OCI-LY3 (cell line): ENCODE data around the gene THEM4.
"Not testable (repeated sequence)": the region's sequence is repeated elsewhere in the genome, so short reads cannot be mapped to it uniquely, and the experiment has no call there.

Experiments
- H2AFZ ChIP-seq: fragments of 200-600, 300-600 bp; shearing (Covaris generic); 2 replicates; pipeline ENCODE4 v1.6.0; 2014; ENCODE audit warnings: antibody characterized with exemption, low read depth, low read length
- H3K27ac ChIP-seq: fragments of 200-600, 300-600 bp; sonication (generic); 2 replicates; pipeline ENCODE4 v1.5.1; 2014; ENCODE audit warnings: mild to moderate bottlenecking, low read length, moderate library complexity, mixed read lengths
- H3K27me3 ChIP-seq: fragments of 200-600, 300-600 bp; sonication (generic); 2 replicates; pipeline ENCODE4 v1.6.1; 2014; ENCODE audit warnings: low read depth, low read length, mixed read lengths
- H3K36me3 ChIP-seq: fragments of 200-600, 300-600 bp; sonication (generic); replicated peaks from 2 replicates; pipeline ENCODE3; 2014; ENCODE audit warnings: low read depth, low read length, mixed read lengths
- H3K4me1 ChIP-seq: fragments of 300-600, 200-600 bp; sonication (generic); 2 replicates; pipeline ENCODE4 v1.6.1; 2014; ENCODE audit warnings: low read length, mixed read lengths
- H3K4me2 ChIP-seq: fragments of 200-600, 300-600 bp; sonication (generic); 2 replicates; pipeline ENCODE4 v1.6.1; 2014; ENCODE audit warnings: low read length, mixed read lengths
- H3K4me3 ChIP-seq: fragments of 300-600, 200-600 bp; sonication (generic); 2 replicates; pipeline ENCODE4 v1.5.1; 2014; ENCODE audit warnings: antibody characterized with exemption, mild to moderate bottlenecking, low read length, moderate library complexity
- H3K79me2 ChIP-seq: fragments of 300-600, 200-600 bp; shearing (Covaris generic); 2 replicates; pipeline ENCODE4 v1.6.1; 2014; ENCODE audit warnings: mild to moderate bottlenecking, low read length, mixed read lengths
- H3K9ac ChIP-seq: fragments of 300-600, 200-600 bp; shearing (Covaris generic); 2 replicates; pipeline ENCODE4 v1.6.0; 2014; ENCODE audit warnings: mild to moderate bottlenecking, low read length, moderate library complexity
- H3K9me3 ChIP-seq: fragments of 200-600, 300-600 bp; shearing (Covaris generic); 2 replicates; pipeline ENCODE4 v1.6.1; 2014; ENCODE audit warnings: low read length, mixed read lengths; ENCODE audit not compliant: insufficient read depth
- H4K20me1 ChIP-seq: fragments of 200-600, 300-600 bp; sonication (generic); 2 replicates; pipeline ENCODE4 v1.6.1; 2016; ENCODE audit warnings: low read length, mixed read lengths; ENCODE audit not compliant: insufficient read depth
- CTCF ChIP-seq: fragments of 200-600, 300-600 bp; sonication (generic); IDR thresholded peaks from 2 replicates; pipeline ENCODE4 v1.5.1; 2014; ENCODE audit warnings: antibody characterized with exemption, low read length, low read depth
- EZH2phosphoT487 ChIP-seq: fragments of 200-600 bp; shearing (Covaris generic); IDR thresholded peaks from 2 replicates; pipeline ENCODE4 v1.6.1; 2018; ENCODE audit warnings: antibody characterized with exemption, mixed run types, low read depth

Gene THEM4

GRCh38 chr1:151907363-151908139, 1.8 kb downstream of the THEM4 start:
- peaks cover 36% of the 10 kb centered on the region for H3K36me3 ChIP-seq
- TF ChIP-seq CTCF (no peak), EZH2phosphoT487 (no peak)

GRCh38 chr1:151906324-151906645, 3.0 kb downstream of the THEM4 start:
- not testable (repeated sequence) for H3K4me3 ChIP-seq, H3K4me2 ChIP-seq, H3K27me3 ChIP-seq, H3K9me3 ChIP-seq, H3K27ac ChIP-seq, H3K9ac ChIP-seq, H2AFZ ChIP-seq
- Histone ChIP-seq H3K36me3 (peaks cover 46% of the 10 kb centered on the region), H3K4me1 (peaks cover 16% of the 10 kb centered on the region), H4K20me1 (peaks cover 28% of the 10 kb centered on the region), H3K79me2 (peaks cover 86% of the 10 kb centered on the region)

More at GRCh38 chr1:151907363-151908139, 1.8 kb downstream of the THEM4 start:
- H3K27me3 ChIP-seq = no peaks in the 10 kb centered on the region
- 0 out of 2 replicates have a peak overlapping the region, but pooled peaks have one; percentile 4 for H3K27ac ChIP-seq
- H3K4me1 ChIP-seq = peaks cover 16% of the 10 kb centered on the region
- peak overlapping the region; percentile 98; the same call in 1 of the 2 replicates for H3K9ac ChIP-seq
- H3K4me2 ChIP-seq = peak overlapping the region; percentile 87
- peaks cover 74% of the 10 kb centered on the region for H3K79me2 ChIP-seq
- H3K9me3 ChIP-seq = no peaks in the 10 kb centered on the region
- H2AFZ ChIP-seq = no peak overlapping the region
- peak overlapping the region; percentile 88 for H3K4me3 ChIP-seq
- peaks cover 28% of the 10 kb centered on the region for H4K20me1 ChIP-seq

GRCh38 chr1:151905443-151906323, 3.6 kb downstream of the THEM4 start:
- peaks cover 92% of the 10 kb centered on the region for H3K79me2 ChIP-seq
- H2AFZ ChIP-seq, H3K9ac ChIP-seq: not testable (repeated sequence)

GRCh38 chr1:151905070-151905442, 4.3 kb downstream of the THEM4 start:
- Histone ChIP-seq H2AFZ (no peak overlapping the region), H3K9ac (no peak overlapping the region), H3K36me3 (peaks cover 49% of the 10 kb centered on the region), H3K79me2 (peaks cover 94% of the 10 kb centered on the region), H3K27ac (no peak overlapping the region), H4K20me1 (peaks cover 30% of the 10 kb centered on the region), H3K9me3 (peaks cover 6% of the 10 kb centered on the region; the same call in 1 of the 2 replicates), H3K4me3 (no peak overlapping the region), H3K4me1 (peaks cover 10% of the 10 kb centered on the region), H3K27me3 (no peaks in the 10 kb centered on the region), H3K4me2 (no peak overlapping the region)
- TF ChIP-seq CTCF (no peak), EZH2phosphoT487 (no peak)

More at GRCh38 chr1:151905443-151906323, 3.6 kb downstream of the THEM4 start:
- peaks cover 16% of the 10 kb centered on the region for H3K4me1 ChIP-seq
- peaks cover 49% of the 10 kb centered on the region for H3K36me3 ChIP-seq
- not testable (repeated sequence) for H3K9me3 ChIP-seq, H3K4me2 ChIP-seq, H3K27ac ChIP-seq, H3K27me3 ChIP-seq, H3K4me3 ChIP-seq
- peaks cover 28% of the 10 kb centered on the region for H4K20me1 ChIP-seq
